A549 (cell line): ENCODE results near the gene SHKBP1. TPM values are rescaled to one million over a fixed set of nuclear protein-coding genes. Genes with fewer than 3 reads are reported as not detected.
A peak's percentile ranks its signal among the peaks of the same experiment; 100 is the strongest.

Source experiments
- ATAC-seq, 2 experiments: fragments of 200-7000 bp in 1 of 2; fragments of >200 bp in 1 of 2; cut with Nextera tagmentation in 1 of 2; cut with Tn5 transposase in 1 of 2; 3 replicates each; pipeline versions ENCODE4 v1.8.0 to v1.9.1; 2018 to 2020; ENCODE audit warnings: mild to moderate bottlenecking in 1 of 2, moderate library complexity in 1 of 2
- CTCF ChIA-PET: fragments of 300-600 bp; sonication (Branson Sonifier 250); formaldehyde crosslinking; extraction: SDS; loops from one replicate; lab custom pipeline; 2021; ENCODE audit warnings: antibody characterized with exemption, inconsistent platforms; lab: Yijun Ruan, JAX
- POLR2A ChIA-PET: fragments of 350-600 bp; formaldehyde crosslinking; extraction: SDS; loops from one replicate; lab custom pipeline; 2021; ENCODE audit warnings: antibody characterized with exemption, inconsistent platforms; lab: Yijun Ruan, JAX
- DNase-seq, 2 experiments: peaks; one replicate each; pipeline versions ENCODE4 v3.0.0 to v3.0.0-alpha.2; 2011 to 2016; ENCODE audit warnings: low read depth in 1 of 2, low spot score in 1 of 2
- FAIRE-seq: peaks from 2 replicates; lab custom pipeline; 2011; peaks lifted over from hg19 to GRCh38; lab: Jason Lieb, UNC
- H3K27ac ChIP-seq, 2 experiments: fragments of >200 bp; sonication (Bioruptor Twin); formaldehyde crosslinking; 3 replicates each; pipeline ENCODE4 v1.5.1; 2016 to 2017
- H3K4me1 ChIP-seq: fragments of >200 bp; sonication (Bioruptor Twin); formaldehyde crosslinking; 3 replicates; pipeline ENCODE4 v1.6.1; 2016
- H3K4me2 ChIP-seq: fragments of >200 bp; sonication (Bioruptor Twin); formaldehyde crosslinking; 3 replicates; pipeline ENCODE4 v1.6.1; 2016
- H3K4me3 ChIP-seq: fragments of >200 bp; sonication (Bioruptor Twin); formaldehyde crosslinking; 3 replicates; pipeline ENCODE4 v1.5.1; 2016
- H3K9me3 ChIP-seq: fragments of >200 bp; sonication (Bioruptor Twin); formaldehyde crosslinking; 3 replicates; pipeline ENCODE4 v1.6.1; 2016
- ATOH8 ChIP-seq: fragments of 250-450 bp; sonication (Bioruptor Pico); IDR thresholded peaks from 2 replicates; pipeline ENCODE4 v1.5.0; 2020; ENCODE audit warnings: low read depth, mild to moderate bottlenecking, moderate library complexity
- BHLHE40 ChIP-seq: IDR thresholded peaks from 2 replicates; pipeline ENCODE4 v1.6.1; 2012; ENCODE audit warnings: low read depth, low read length, inconsistent platforms
- CBX8 ChIP-seq: fragments of 200-600 bp; sonication (generic); IDR thresholded peaks from 2 replicates; pipeline ENCODE4 v1.6.1; 2016
- CHD4 ChIP-seq: fragments of 200-600 bp; sonication (generic); IDR thresholded peaks from 2 replicates; pipeline ENCODE4 v1.6.1; 2016; ENCODE audit warnings: antibody characterized with exemption, mild to moderate bottlenecking, borderline replicate concordance
- CTCF ChIP-seq: fragments of >200 bp; sonication (Bioruptor Twin); formaldehyde crosslinking; IDR thresholded peaks from 3 replicates; pipeline ENCODE4 v1.5.1; 2016
- E2F6 ChIP-seq: IDR thresholded peaks from 2 replicates; pipeline ENCODE4 v1.6.1; 2012; ENCODE audit warnings: low read depth, borderline replicate concordance
- EHF ChIP-seq: fragments of 250-450 bp; sonication (Bioruptor Pico); IDR thresholded peaks from 2 replicates; pipeline ENCODE4 v1.5.0; 2020; ENCODE audit warnings: mild to moderate bottlenecking
- EP300 ChIP-seq, 2 experiments: fragments of >200 bp; sonication (Bioruptor Twin); formaldehyde crosslinking; IDR thresholded peaks; 2 replicates in 1 of 2; 3 replicates in 1 of 2; pipeline ENCODE4 v1.6.1; 2016 to 2017
- FOSL2 ChIP-seq, 2 experiments: fragments of 450-650 bp in 1 of 2; fragments of >200 bp in 1 of 2; sonication (Bioruptor Twin) in 1 of 2; formaldehyde crosslinking; IDR thresholded peaks; 2 replicates each; pipeline versions ENCODE4 v1.5.0 to v1.6.1; 2016 to 2020; ENCODE audit warnings: mild to moderate bottlenecking in 1 of 2, moderate library complexity in 1 of 2
- FOXS1 ChIP-seq: fragments of 250-450 bp; sonication (Bioruptor Pico); IDR thresholded peaks from 2 replicates; pipeline ENCODE4 v1.5.0; 2020; ENCODE audit warnings: mild to moderate bottlenecking, moderate library complexity
- HES2 ChIP-seq: fragments of >200 bp; sonication (Bioruptor Twin); formaldehyde crosslinking; IDR thresholded peaks from 2 replicates; pipeline ENCODE4 v1.6.1; 2016
- HOXB13 ChIP-seq: fragments of 250-450 bp; sonication (Bioruptor Pico); IDR thresholded peaks from 2 replicates; pipeline ENCODE4 v1.5.0; 2020; ENCODE audit warnings: low read depth, mild to moderate bottlenecking, moderate library complexity
- MAX ChIP-seq: IDR thresholded peaks from 2 replicates; pipeline ENCODE4 v1.6.1; 2012
- NFE2L2 ChIP-seq: fragments of 150-350 bp; conservative IDR thresholded peaks from 2 replicates; pipeline ENCODE4 v1.6.1; 2014; ENCODE audit warnings: low read length
- PHF8 ChIP-seq: fragments of 200-600 bp; sonication (generic); IDR thresholded peaks from 2 replicates; pipeline ENCODE4 v1.6.1; 2016; ENCODE audit warnings: low read depth, mild to moderate bottlenecking, antibody characterized with exemption, moderate library complexity, borderline replicate concordance
- RCOR1 ChIP-seq: fragments of 150-350 bp; IDR thresholded peaks from 2 replicates; pipeline ENCODE4 v1.6.1; 2014; ENCODE audit warnings: antibody characterized with exemption, low read length, low read depth
- SMC3 ChIP-seq: fragments of >200 bp; sonication (Bioruptor Twin); formaldehyde crosslinking; IDR thresholded peaks from 3 replicates; pipeline ENCODE4 v1.6.1; 2018; ENCODE audit warnings: inconsistent platforms
- USF2 ChIP-seq: fragments of 450-650 bp; IDR thresholded peaks from 2 replicates; pipeline ENCODE4 v1.6.1; 2014; ENCODE audit warnings: antibody characterized with exemption
- ZFP36 ChIP-seq: fragments of 450-650 bp; IDR thresholded peaks from 2 replicates; pipeline ENCODE4 v1.6.1; 2014; ENCODE audit warnings: borderline replicate concordance; ENCODE audit not compliant: partially characterized antibody
- ZNF302 ChIP-seq: fragments of 250-450 bp; sonication (Bioruptor Pico); IDR thresholded peaks from 2 replicates; pipeline ENCODE4 v1.9.0; 2021; ENCODE audit warnings: inconsistent platforms, mild to moderate bottlenecking, moderate library complexity
- WGBS: methylation state at CpG from one replicate; pipeline ENCODE4 v1.1.6; 2017; ENCODE audit errors: missing lambda C conversion rate; 5-methylcytosine and 5-hydroxymethylcytosine counted together
- polyA plus RNA-seq, 4 experiments: library from polyadenylated mRNA; depleted of rRNA in 3 of 4; stranded (reverse); fragments of >200 nt; fragmentation: RNase III in 1 of 4; extraction: RNeasy Plus Mini Kit Qiagen cat#74134 plus additional on column Dnase treatment in 1 of 4; gene quantifications; 2 replicates in 3 of 4; 3 replicates in 1 of 4; pipeline ENCODE4 v1.2.3, GENCODE V29; 2011 to 2017

Gene SHKBP1
- polyA plus RNA-seq, 2 of the 4 experiments (the other 2 are of a cell fraction), result 75.2 to 123 TPM

- peak overlapping the region; percentile 44 to 75 for H3K27ac ChIP-seq
- H3K4me2 ChIP-seq, result peak overlapping the region; percentile 20
- ATAC-seq (peak; percentile 21 to 45; a peak in 4 of 6 replicates), FAIRE-seq (peak; percentile 88), DNase-seq (peak in 1 of 2 experiments; percentile 85)
- ChIA-PET CTCF (interaction anchor here (0.6 to 35.2 kb wide), 7 partner anchors 11 to 195 kb away, joined by 3 to 2247 read pairs (median 19); partner anchors contain the start of gene LTBP4), POLR2A (no interaction called here)
- TF ChIP-seq CBX8, result no peak
- no peak for TF ChIP-seq FOSL2 (IDR thresholded peaks at IDR 0.05)
- TF ChIP-seq FOSL2 (CRISPR knock-in tag; IDR thresholded peaks at IDR 0.05), result peak; percentile 76
- TF ChIP-seq HOXB13 (CRISPR knock-in tag), result 0 out of 2 replicates have a peak, but pooled peaks have one; percentile 34
- TF ChIP-seq ATOH8 (CRISPR knock-in tag), result peak; percentile 88; the same call in 1 of the 2 replicates
- TF ChIP-seq FOXS1, result peak; percentile 70; the same call in 1 of the 2 replicates
- TF ChIP-seq ZNF302 (CRISPR knock-in tag), result no peak
- peak in 1 of 2 experiments; percentile 31; a peak in 1 of 5 replicates for TF ChIP-seq EP300 (IDR thresholded peaks at IDR 0.05)
- TF ChIP-seq PHF8, result no peak
- TF ChIP-seq E2F6, result peak; percentile 85
- TF ChIP-seq CHD4, result no peak
- no peak for TF ChIP-seq SMC3
- no peak for TF ChIP-seq NFE2L2
- peak; percentile 95 for TF ChIP-seq MAX
- no peak for TF ChIP-seq RCOR1
- TF ChIP-seq USF2, result peak; percentile 44
- TF ChIP-seq CTCF, result no peak
- TF ChIP-seq HES2, result no peak
- TF ChIP-seq BHLHE40, result no peak
- peak; percentile 66; the same call in 1 of the 2 replicates for TF ChIP-seq EHF (CRISPR knock-in tag)
- TF ChIP-seq ZFP36, result no peak
- H3K4me3 ChIP-seq, result no peak overlapping the region
- peaks cover 45% of the 10 kb centered on the region for H3K4me1 ChIP-seq
- H3K9me3 ChIP-seq, result no peaks in the 10 kb centered on the region
- WGBS, result 64% methylated on average over 19 of the region's 19 CpGs
Measured at GRCh38 chr19:40588110-40588854, 11.6 kb downstream of the SHKBP1 start.
